Activated T-helper 17 cell treated with anti-CD3 and anti-CD28 coated beads, Interleukin-2, amount 50 U/mL, for 72 hours (primary cell): ENCODE measurements around the gene ZNF239. TPM values are rescaled to one million over a fixed set of nuclear protein-coding genes. Genes with fewer than 3 reads are reported as not detected.
A peak's percentile ranks its signal among the peaks of the same experiment; 100 is the strongest.
"Not testable (repeated sequence)": the region's sequence is repeated elsewhere in the genome, so short reads cannot be mapped to it uniquely, and the experiment has no call there.

Experiments
- ATAC-seq: fragments of 150-1000 bp; cut with Tn5 transposase; replicated peaks from 2 replicates; pipeline ENCODE4 v1.10.0; 2021; ENCODE audit warnings: mild to moderate bottlenecking, moderate library complexity
- H3K27ac Mint-ChIP-seq: one replicate; pipeline ENCODE4 v1.8.0; 2022; ENCODE audit warnings: mixed read lengths
- H3K27me3 Mint-ChIP-seq: one replicate; pipeline ENCODE4 v1.8.0; 2022; ENCODE audit warnings: mixed read lengths
- H3K36me3 Mint-ChIP-seq: one replicate; pipeline ENCODE4 v1.8.0; 2022; ENCODE audit warnings: low read depth, mild to moderate bottlenecking, mixed read lengths
- H3K4me1 Mint-ChIP-seq: one replicate; pipeline ENCODE4 v1.8.0; 2022; ENCODE audit warnings: mixed read lengths
- H3K4me3 Mint-ChIP-seq: one replicate; pipeline ENCODE4 v1.8.0; 2022; ENCODE audit warnings: mild to moderate bottlenecking, mixed read lengths
- H3K9me3 Mint-ChIP-seq: one replicate; pipeline ENCODE4 v1.8.0; 2022; ENCODE audit warnings: mixed read lengths
- total RNA-seq, 2 donors: library from RNA; stranded (reverse); gene quantifications; one replicate each; pipeline ENCODE4 v1.2.3, GENCODE V29; 2022

ZNF239 gene
- total RNA-seq, 2 donors from 2014 or later = 1.0 to 1.8 TPM

- Mint-ChIP-seq H3K4me3 (peak overlapping the region; percentile 61), H3K4me1 (peaks cover 21% of the 10 kb centered on the region), H3K9me3 (peaks cover 7% of the 10 kb centered on the region), H3K27me3 (peaks cover 5% of the 10 kb centered on the region), H3K36me3 (no peaks in the 10 kb centered on the region), H3K27ac (peak overlapping the region; percentile 18)
- ATAC-seq = peak; percentile 89
These were observed 21.4 kb upstream of the ZNF239 start for GRCh38 chr10:43595739-43596298.

- Mint-ChIP-seq H3K27me3 (peaks cover 5% of the 10 kb centered on the region), H3K4me1 (peaks cover 21% of the 10 kb centered on the region), H3K4me3 (peak overlapping the region; percentile 61), H3K27ac (peak overlapping the region; percentile 18), H3K9me3 (peaks cover 7% of the 10 kb centered on the region), H3K36me3 (no peaks in the 10 kb centered on the region)
- ATAC-seq = peak; percentile 75
These were observed 20.7 kb upstream of the ZNF239 start for GRCh38 chr10:43594944-43595589.

GRCh38 chr10:43591303-43591904 lies 17.0 kb upstream of the ZNF239 start:
- H3K36me3 Mint-ChIP-seq = no peaks in the 10 kb centered on the region
- H3K4me1 Mint-ChIP-seq = peaks cover 18% of the 10 kb centered on the region
- no peak overlapping the region for H3K27ac Mint-ChIP-seq
- H3K27me3 Mint-ChIP-seq = peaks cover 8% of the 10 kb centered on the region
- H3K9me3 Mint-ChIP-seq = peaks cover 7% of the 10 kb centered on the region
- H3K4me3 Mint-ChIP-seq = no peak overlapping the region
- ATAC-seq = no peak

DNA sequence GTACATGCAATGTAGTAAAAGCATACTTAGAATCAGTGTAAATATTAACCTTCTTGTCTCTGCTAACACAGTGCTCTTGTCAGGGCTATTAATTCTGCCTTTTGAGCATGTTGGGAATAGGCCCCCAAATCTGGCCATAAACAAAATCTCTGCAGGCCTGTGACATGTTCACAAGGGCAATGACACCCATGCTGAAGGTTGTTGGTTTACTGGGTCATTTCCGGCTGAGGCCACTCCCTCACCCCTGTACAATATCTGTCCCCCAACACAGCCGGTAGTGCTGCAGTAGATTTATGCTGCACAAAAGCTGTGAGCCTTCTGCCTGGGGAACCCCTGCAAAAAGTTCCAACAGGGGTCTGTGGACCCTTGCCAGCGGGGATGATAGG lies 12.3 kb upstream of the ZNF239 start:
- not testable (repeated sequence) for H3K27me3 Mint-ChIP-seq, H3K36me3 Mint-ChIP-seq, H3K4me3 Mint-ChIP-seq, H3K27ac Mint-ChIP-seq, H3K9me3 Mint-ChIP-seq, ATAC-seq, H3K4me1 Mint-ChIP-seq

DNA sequence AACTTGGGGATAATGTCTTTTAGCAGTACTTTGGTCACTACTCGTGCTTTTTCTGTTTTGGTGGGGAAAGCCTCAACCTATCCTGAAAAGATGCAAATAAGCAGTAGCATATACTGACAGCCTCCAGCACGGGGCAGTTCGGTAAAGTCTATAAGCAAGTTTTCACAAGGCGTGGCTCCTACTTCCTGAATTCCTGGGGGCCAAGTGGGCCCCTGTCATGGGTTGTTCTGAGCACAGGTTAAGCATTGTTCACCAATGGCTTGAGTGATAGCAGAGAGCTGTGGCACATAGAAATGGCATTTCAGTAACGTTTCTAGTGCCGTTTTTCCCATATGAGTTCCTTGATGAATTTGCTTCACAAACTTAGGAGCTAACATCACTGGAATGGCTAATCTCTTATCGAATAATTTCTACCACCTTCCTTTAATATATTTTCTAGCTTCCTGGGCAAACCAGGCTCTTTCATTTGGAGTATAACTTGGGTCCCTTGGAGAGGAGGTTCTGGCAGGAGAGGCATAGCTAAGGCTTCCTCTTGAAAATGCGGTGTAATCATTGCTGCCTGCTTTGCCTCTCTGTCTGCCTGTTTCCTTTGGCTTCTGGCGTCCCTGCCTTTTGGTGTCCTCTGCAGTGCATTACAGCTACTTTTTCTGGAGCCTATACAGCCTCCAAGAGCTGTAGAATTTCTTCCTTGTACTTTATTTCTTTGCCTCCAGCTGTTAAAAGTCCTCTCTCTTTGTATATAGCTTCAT lies 11.7 kb upstream of the ZNF239 start:
- no peaks in the 10 kb centered on the region for H3K4me1 Mint-ChIP-seq
- H3K27ac Mint-ChIP-seq = no peak overlapping the region
- no peaks in the 10 kb centered on the region for H3K36me3 Mint-ChIP-seq
- no peaks in the 10 kb centered on the region for H3K9me3 Mint-ChIP-seq
- H3K27me3 Mint-ChIP-seq = peaks cover 5% of the 10 kb centered on the region
- ATAC-seq = no peak
- no peak overlapping the region for H3K4me3 Mint-ChIP-seq

GRCh38 chr10:43585046-43585445 lies 10.6 kb upstream of the ZNF239 start:
- Mint-ChIP-seq H3K4me3 (no peak overlapping the region), H3K9me3 (no peaks in the 10 kb centered on the region), H3K36me3 (no peaks in the 10 kb centered on the region), H3K27ac (no peak overlapping the region), H3K27me3 (peaks cover 5% of the 10 kb centered on the region), H3K4me1 (no peaks in the 10 kb centered on the region)
- ATAC-seq = no peak

DNA sequence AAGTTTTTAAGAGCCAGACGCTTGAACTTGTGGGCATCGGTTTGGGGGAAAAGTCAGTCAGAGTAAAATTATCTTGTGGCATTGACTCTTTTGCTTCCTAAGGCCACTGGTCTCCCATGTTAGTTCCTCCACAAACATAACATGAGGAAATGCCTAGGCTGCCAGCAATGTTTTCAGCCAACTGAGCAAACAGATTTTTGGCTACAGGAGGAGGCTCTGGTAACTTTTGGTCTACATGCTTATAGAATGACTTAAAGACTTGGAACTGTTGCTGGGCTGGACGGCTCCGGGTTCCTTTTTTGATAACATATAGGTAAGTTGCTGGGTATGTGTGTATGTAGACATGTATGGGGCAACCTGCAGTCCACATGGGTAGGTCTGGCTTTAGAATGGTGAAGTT lies 9.6 kb upstream of the ZNF239 start:
- H3K9me3 Mint-ChIP-seq = no peaks in the 10 kb centered on the region
- no peak for ATAC-seq

DNA sequence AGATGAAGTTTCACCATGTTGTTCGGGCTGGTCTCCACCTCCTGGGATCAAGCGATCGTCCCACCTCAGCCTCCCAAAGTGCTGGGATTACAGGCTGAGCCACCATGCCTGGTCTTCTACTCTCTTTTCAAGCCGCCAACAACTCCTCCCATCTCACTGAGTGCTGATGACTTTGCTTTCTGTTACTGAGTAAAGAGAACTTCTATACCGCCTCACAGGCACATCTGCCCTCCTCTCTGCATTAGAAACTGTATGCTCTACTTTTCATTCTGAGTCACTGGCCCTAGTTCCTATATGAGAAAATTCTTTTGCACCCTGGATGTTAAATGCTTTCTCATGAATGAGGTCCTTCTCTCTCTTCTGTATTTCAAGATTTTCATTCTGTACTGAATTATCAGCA lies 2.2 kb upstream of the ZNF239 start:
- Mint-ChIP-seq H3K4me3 (peak overlapping the region; percentile 79), H3K27ac (peak overlapping the region; percentile 39), H3K9me3 (peaks cover 7% of the 10 kb centered on the region), H3K4me1 (peaks cover 18% of the 10 kb centered on the region), H3K36me3 (no peaks in the 10 kb centered on the region), H3K27me3 (no peaks in the 10 kb centered on the region)
- ATAC-seq = peak; percentile 83

More for the DNA sequence above, 9.6 kb upstream of the ZNF239 start:
- peaks cover 5% of the 10 kb centered on the region for H3K27me3 Mint-ChIP-seq
- H3K36me3 Mint-ChIP-seq = no peaks in the 10 kb centered on the region
- H3K27ac Mint-ChIP-seq = no peak overlapping the region
- H3K4me1 Mint-ChIP-seq = no peaks in the 10 kb centered on the region
- no peak overlapping the region for H3K4me3 Mint-ChIP-seq

DNA sequence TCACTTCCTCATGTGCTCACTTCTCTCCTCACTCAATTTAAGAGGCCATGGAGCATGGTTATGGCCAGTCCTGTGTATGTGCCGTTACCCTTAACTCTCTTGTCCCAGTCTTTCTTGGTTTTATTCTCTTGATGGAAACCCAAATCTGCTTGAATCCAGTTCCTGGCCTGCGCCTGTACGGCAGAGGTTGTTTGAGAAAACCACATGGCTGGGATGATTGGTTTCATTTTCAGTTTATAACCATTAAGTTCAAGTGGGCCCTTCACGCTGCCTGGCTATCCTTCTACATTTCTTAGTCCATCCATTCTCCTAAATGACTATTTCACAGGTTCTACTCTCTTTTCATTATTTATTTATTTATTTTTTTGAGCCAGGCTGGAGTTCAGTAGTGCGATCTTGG lies 1.6 kb upstream of the ZNF239 start:
- Mint-ChIP-seq H3K9me3 (peaks cover 7% of the 10 kb centered on the region), H3K4me1 (peaks cover 18% of the 10 kb centered on the region), H3K27ac (peak overlapping the region; percentile 39), H3K36me3 (no peaks in the 10 kb centered on the region), H3K27me3 (no peaks in the 10 kb centered on the region), H3K4me3 (peak overlapping the region; percentile 79)
- peak; percentile 36 for ATAC-seq

DNA sequence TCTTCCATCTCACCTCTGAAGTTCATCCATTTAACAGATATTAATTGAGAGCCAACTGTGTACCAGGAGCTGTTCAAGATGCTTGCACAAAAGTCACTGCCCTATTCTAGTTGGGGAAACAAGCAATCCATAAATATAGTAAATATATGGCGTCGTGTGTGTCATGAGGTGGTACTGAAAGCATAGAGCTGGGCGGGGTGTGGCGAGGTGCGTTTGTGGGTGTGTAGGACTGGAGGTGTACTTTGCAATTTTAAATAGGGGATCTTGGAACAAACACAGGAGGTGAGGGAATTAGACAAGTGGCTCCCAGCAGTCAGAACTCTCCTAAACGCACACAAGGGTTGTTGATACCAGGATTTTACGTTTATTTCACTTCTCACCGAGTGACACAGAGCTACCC lies 490 bp upstream of the ZNF239 start:
- Mint-ChIP-seq H3K36me3 (no peaks in the 10 kb centered on the region), H3K27ac (peak overlapping the region; percentile 5), H3K4me3 (peak overlapping the region; percentile 79), H3K9me3 (peaks cover 7% of the 10 kb centered on the region), H3K4me1 (peaks cover 23% of the 10 kb centered on the region), H3K27me3 (no peaks in the 10 kb centered on the region)
- ATAC-seq = no peak

- Mint-ChIP-seq H3K27ac (no peak overlapping the region), H3K9me3 (peaks cover 7% of the 10 kb centered on the region), H3K36me3 (no peaks in the 10 kb centered on the region), H3K4me3 (peak overlapping the region; percentile 79), H3K27me3 (no peaks in the 10 kb centered on the region), H3K4me1 (peaks cover 23% of the 10 kb centered on the region)
- no peak for ATAC-seq
These were observed 991 bp downstream of the ZNF239 start for GRCh38 chr10:43573250-43574000.

GRCh38 chr10:43570971-43571370 lies 3.4 kb downstream of the ZNF239 start:
- ATAC-seq = no peak
- Mint-ChIP-seq H3K27me3 (no peaks in the 10 kb centered on the region), H3K36me3 (peaks cover 2% of the 10 kb centered on the region), H3K4me1 (peaks cover 21% of the 10 kb centered on the region), H3K4me3 (no peak overlapping the region), H3K9me3 (peaks cover 5% of the 10 kb centered on the region), H3K27ac (no peak overlapping the region)

DNA sequence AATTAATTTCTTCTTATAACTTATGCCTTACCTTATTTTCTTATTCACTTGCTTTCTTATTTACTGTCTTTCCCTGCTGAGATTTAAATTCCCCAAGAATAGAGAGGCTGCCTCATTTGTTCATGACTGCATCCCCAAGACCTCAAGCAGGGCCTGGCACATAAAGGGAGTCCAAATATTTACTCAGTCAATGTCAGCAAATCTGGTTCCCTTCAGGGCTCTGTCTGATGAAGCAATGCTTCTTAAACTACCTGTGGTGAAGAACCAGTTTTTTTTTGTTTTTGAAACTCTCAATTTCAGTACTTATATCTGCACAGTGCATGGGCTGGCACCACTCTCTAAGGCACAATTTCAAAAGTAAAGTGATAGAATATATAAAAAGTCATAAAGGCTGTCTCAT lies 4.7 kb downstream of the ZNF239 start:
- Mint-ChIP-seq H3K4me1 (peaks cover 8% of the 10 kb centered on the region), H3K36me3 (peaks cover 12% of the 10 kb centered on the region), H3K27me3 (no peaks in the 10 kb centered on the region), H3K9me3 (no peaks in the 10 kb centered on the region), H3K4me3 (no peak overlapping the region), H3K27ac (no peak overlapping the region)
- no peak for ATAC-seq

GRCh38 chr10:43557214-43557613 lies 17.2 kb downstream of the ZNF239 start:
- H3K27ac Mint-ChIP-seq = no peak overlapping the region
- H3K4me1 Mint-ChIP-seq = no peaks in the 10 kb centered on the region
- peaks cover 53% of the 10 kb centered on the region for H3K36me3 Mint-ChIP-seq
- no peak for ATAC-seq
- H3K9me3 Mint-ChIP-seq = peaks cover 24% of the 10 kb centered on the region
- no peak overlapping the region for H3K4me3 Mint-ChIP-seq
- H3K27me3 Mint-ChIP-seq = no peaks in the 10 kb centered on the region
